Measurements from ENCODE around the gene MPV17. TPM values are rescaled to one million over a fixed set of nuclear protein-coding genes. Genes with fewer than 3 reads are reported as not detected.
A peak's percentile ranks its signal among the peaks of the same experiment; 100 is the strongest.

Gene MPV17
- total and polyA plus RNA-seq, 9 of the 15 experiments (the other 6 are each of a cell fraction or from before 2014, with no cell fraction given) = 54.7 to 140 (median 70.2) TPM

- TF ChIP-seq MNT (conservative IDR thresholded peaks at IDR 0.05) (peak; percentile 90 to 92), ATF4 (CRISPR knock-in tag; IDR thresholded peaks at IDR 0.05) (no peak), CBX3 (IDR thresholded peaks at IDR 0.05; ENCODE audit: borderline replicate concordance in 1 of 2, low read length in 2 of 2) (peak in 1 of 2 experiments; percentile 61; a peak in 1 of 3 replicates), KDM1A (IDR thresholded peaks at IDR 0.05) (peak; percentile 20 to 36; a peak in 2 of 4 replicates), CBFA2T2 (conservative IDR thresholded peaks at IDR 0.05) (no peak), RNF2 (IDR thresholded peaks at IDR 0.05) (peak; percentile 91), MYBL2 (IDR thresholded peaks at IDR 0.05; ENCODE audit: low read depth) (no peak), MYBL2 (CRISPR knock-in tag; IDR thresholded peaks at IDR 0.05; ENCODE audit: borderline replicate concordance) (no peak), RB1 (IDR thresholded peaks at IDR 0.05; ENCODE audit: low read depth) (0 out of 2 replicates have a peak, but pooled peaks have one; percentile 5), HDAC3 (IDR thresholded peaks at IDR 0.05; ENCODE audit: borderline replicate concordance, partially characterized antibody) (no peak), TAF9B (IDR thresholded peaks at IDR 0.05; ENCODE audit: partially characterized antibody) (peak; percentile 9), MEF2A (IDR thresholded peaks at IDR 0.05; ENCODE audit: control insufficient read depth, low read depth, low read length) (no peak), MCM5 (IDR thresholded peaks at IDR 0.05; ENCODE audit: low read depth) (no peak), CHD1 (IDR thresholded peaks at IDR 0.05; ENCODE audit: low read length) (peak; percentile 94), ELF2 (CRISPR knock-in tag; IDR thresholded peaks at IDR 0.05) (peak; percentile 58; the same call in 1 of the 2 replicates), SRF (CRISPR knock-in tag; IDR thresholded peaks at IDR 0.05) (no peak; a peak in 1 of 4 replicates), NCOR1 (IDR thresholded peaks at IDR 0.05) (0 out of 2 replicates have a peak, but pooled peaks have one; percentile 7), RCOR1 (IDR thresholded peaks at IDR 0.05; ENCODE audit: borderline replicate concordance in 1 of 2, low read depth in 2 of 2, low read length in 2 of 2) (peak in 1 of 2 experiments; percentile 85; a peak in 2 of 4 replicates), ZNF277 (CRISPR knock-in tag; IDR thresholded peaks at IDR 0.05; ENCODE audit: borderline replicate concordance) (no peak), PRDM10 (IDR thresholded peaks at IDR 0.05; ENCODE audit: partially characterized antibody) (peak; percentile 16)
Measured at GRCh38 chr2:27370816-27371620, 48.1 kb upstream of the MPV17 start (continued).

All from K562 (cell line).